Measurements from ENCODE around the gene GOPC. TPM values are rescaled to one million over a fixed set of nuclear protein-coding genes. Genes with fewer than 3 reads are reported as not detected.

The GOPC gene
- total RNA-seq, 1 experiment from 2014 or later, result 53.2 TPM

- BruUV-seq (replicated peaks), result no TSS peak
- ChIA-PET CTCF (interaction anchor here (0.6 to 1.8 kb wide), 4 partner anchors 19 to 685 kb away, joined by 3 to 14 read pairs (median 4); no protein-coding TSS in a partner anchor), POLR2A (no interaction called here)
- Mint-ChIP-seq H3K27me3 (ENCODE audit: insufficient read depth, unreplicated experiment) (no peaks in the 10 kb centered on the region), H3K36me3 (ENCODE audit: insufficient read depth, unreplicated experiment) (peaks cover 34% of the 10 kb centered on the region), H3K4me3 (ENCODE audit: unreplicated experiment) (no peak overlapping the region), H3K4me1 (ENCODE audit: insufficient read depth, unreplicated experiment) (peaks cover 18% of the 10 kb centered on the region), H3K9me3 (ENCODE audit: unreplicated experiment) (no peaks in the 10 kb centered on the region), H3K27ac (ENCODE audit: low read depth, unreplicated experiment) (no peak overlapping the region)
- intact Hi-C loops (cut with micrococcal nuclease), result no loop called here
- no peak for DNase-seq (ENCODE audit: unreplicated experiment)
- TF ChIP-seq, protein P1, sequence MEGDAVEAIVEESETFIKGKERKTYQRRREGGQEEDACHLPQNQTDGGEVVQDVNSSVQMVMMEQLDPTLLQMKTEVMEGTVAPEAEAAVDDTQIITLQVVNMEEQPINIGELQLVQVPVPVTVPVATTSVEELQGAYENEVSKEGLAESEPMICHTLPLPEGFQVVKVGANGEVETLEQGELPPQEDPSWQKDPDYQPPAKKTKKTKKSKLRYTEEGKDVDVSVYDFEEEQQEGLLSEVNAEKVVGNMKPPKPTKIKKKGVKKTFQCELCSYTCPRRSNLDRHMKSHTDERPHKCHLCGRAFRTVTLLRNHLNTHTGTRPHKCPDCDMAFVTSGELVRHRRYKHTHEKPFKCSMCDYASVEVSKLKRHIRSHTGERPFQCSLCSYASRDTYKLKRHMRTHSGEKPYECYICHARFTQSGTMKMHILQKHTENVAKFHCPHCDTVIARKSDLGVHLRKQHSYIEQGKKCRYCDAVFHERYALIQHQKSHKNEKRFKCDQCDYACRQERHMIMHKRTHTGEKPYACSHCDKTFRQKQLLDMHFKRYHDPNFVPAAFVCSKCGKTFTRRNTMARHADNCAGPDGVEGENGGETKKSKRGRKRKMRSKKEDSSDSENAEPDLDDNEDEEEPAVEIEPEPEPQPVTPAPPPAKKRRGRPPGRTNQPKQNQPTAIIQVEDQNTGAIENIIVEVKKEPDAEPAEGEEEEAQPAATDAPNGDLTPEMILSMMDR (IDR thresholded peaks at IDR 0.05; ENCODE audit: unreplicated experiment), result no peak
Measured at GRCh38 chr6:117585647-117586046, 16.7 kb downstream of the GOPC start.

GRCh38 chr6:117574198-117574597 is 28.1 kb downstream of the GOPC start:
- intact Hi-C loops (cut with micrococcal nuclease), result no loop called here
- CTCF ChIA-PET, result interaction anchor here (0.7 to 1.0 kb wide), 2 partner anchors 16 to 247 kb away, joined by 3 read pairs; no protein-coding TSS in a partner anchor
- no peak for DNase-seq (ENCODE audit: unreplicated experiment)
- TF ChIP-seq, protein P1 (IDR thresholded peaks at IDR 0.05; ENCODE audit: unreplicated experiment), result no peak
- Mint-ChIP-seq H3K4me3 (ENCODE audit: unreplicated experiment) (no peak overlapping the region), H3K27ac (ENCODE audit: low read depth, unreplicated experiment) (no peak overlapping the region), H3K27me3 (ENCODE audit: insufficient read depth, unreplicated experiment) (no peaks in the 10 kb centered on the region), H3K36me3 (ENCODE audit: insufficient read depth, unreplicated experiment) (peaks cover 66% of the 10 kb centered on the region), H3K4me1 (ENCODE audit: insufficient read depth, unreplicated experiment) (peaks cover 13% of the 10 kb centered on the region), H3K9me3 (ENCODE audit: unreplicated experiment) (no peaks in the 10 kb centered on the region)
- POLR2A ChIA-PET, result interaction anchor here (0.7 to 1.0 kb wide), 2 partner anchors 10 to 159 kb away, joined by 3 read pairs; no protein-coding TSS in a partner anchor
- no TSS peak for BruUV-seq (replicated peaks)

DNA sequence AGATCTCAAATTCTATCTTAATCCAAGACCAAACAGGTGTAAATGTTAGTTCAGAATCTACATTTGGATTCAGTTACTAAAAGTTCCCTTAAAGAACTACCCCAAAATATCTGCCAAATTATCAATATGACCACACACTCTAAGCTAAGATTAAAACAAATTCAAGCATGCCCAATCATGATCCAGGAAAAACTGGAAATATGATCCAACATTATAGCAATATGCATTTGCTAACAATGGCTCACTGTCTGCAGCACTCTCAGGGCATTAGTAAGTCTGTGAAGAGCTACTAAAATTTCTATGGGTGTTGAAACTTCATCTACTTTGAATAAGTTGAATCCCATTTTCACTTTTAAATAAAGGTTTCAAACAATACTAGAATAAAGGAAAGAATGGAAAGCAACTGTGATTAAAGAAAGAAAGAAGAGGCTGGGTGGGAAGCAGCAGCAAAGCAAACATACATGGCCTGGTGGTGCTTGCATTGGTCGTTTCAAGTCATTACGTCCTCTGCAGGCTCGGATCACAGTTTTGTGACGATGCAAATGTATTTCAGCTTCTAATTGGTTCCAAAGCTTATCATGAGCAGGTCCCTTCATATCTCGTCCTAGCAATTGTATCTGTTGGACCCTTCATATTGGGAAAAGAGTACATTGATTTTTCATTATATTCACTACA is 29.2 kb downstream of the GOPC start:
- no peak for DNase-seq (ENCODE audit: unreplicated experiment)
- Mint-ChIP-seq H3K27me3 (ENCODE audit: insufficient read depth, unreplicated experiment) (no peaks in the 10 kb centered on the region), H3K36me3 (ENCODE audit: insufficient read depth, unreplicated experiment) (peaks cover 61% of the 10 kb centered on the region), H3K9me3 (ENCODE audit: unreplicated experiment) (no peaks in the 10 kb centered on the region), H3K27ac (ENCODE audit: low read depth, unreplicated experiment) (no peak overlapping the region), H3K4me3 (ENCODE audit: unreplicated experiment) (no peak overlapping the region), H3K4me1 (ENCODE audit: insufficient read depth, unreplicated experiment) (peaks cover 13% of the 10 kb centered on the region)
- ChIA-PET CTCF (interaction anchor here (0.7 to 1.8 kb wide), 5 partner anchors 15 to 185 kb away, joined by 3 to 11 read pairs (median 3); no protein-coding TSS in a partner anchor), POLR2A (interaction anchor here (1.0 to 1.3 kb wide), 2 partner anchors 11 to 29 kb away, joined by 3 to 5 read pairs; partner anchors contain the start of gene GOPC)
- TF ChIP-seq, protein P1 (IDR thresholded peaks at IDR 0.05; ENCODE audit: unreplicated experiment), result no peak
- BruUV-seq (replicated peaks), result no TSS peak
- intact Hi-C loops (cut with micrococcal nuclease), result no loop called here

GRCh38 chr6:117568831-117569410 is 33.4 kb downstream of the GOPC start:
- ChIA-PET POLR2A (interaction anchor here (0.7 to 1.3 kb wide), 3 partner anchors 34 to 144 kb away, joined by 3 to 4 read pairs (median 3); partner anchors contain the start of gene GOPC), CTCF (interaction anchor here (0.6 to 1.8 kb wide), 4 partner anchors 13 to 1290 kb away, joined by 3 to 7 read pairs (median 4); no protein-coding TSS in a partner anchor)
- no peak overlapping the region for H3K27ac Mint-ChIP-seq (ENCODE audit: low read depth, unreplicated experiment)
- intact Hi-C loops (cut with micrococcal nuclease), result no loop called here
- H3K9me3 Mint-ChIP-seq (ENCODE audit: unreplicated experiment), result no peaks in the 10 kb centered on the region
- H3K4me3 Mint-ChIP-seq (ENCODE audit: unreplicated experiment), result no peak overlapping the region
- no peaks in the 10 kb centered on the region for H3K27me3 Mint-ChIP-seq (ENCODE audit: insufficient read depth, unreplicated experiment)
- no TSS peak for BruUV-seq (replicated peaks)
- TF ChIP-seq, protein P1 (IDR thresholded peaks at IDR 0.05; ENCODE audit: unreplicated experiment), result no peak
- no peak for DNase-seq (ENCODE audit: unreplicated experiment)
- H3K4me1 Mint-ChIP-seq (ENCODE audit: insufficient read depth, unreplicated experiment), result peaks cover 13% of the 10 kb centered on the region
- peaks cover 67% of the 10 kb centered on the region for H3K36me3 Mint-ChIP-seq (ENCODE audit: insufficient read depth, unreplicated experiment)

Measured in MCF 10A (cell line).